ENCODE measurements around the gene RTN4RL2. TPM values are rescaled to one million over a fixed set of nuclear protein-coding genes. Genes with fewer than 3 reads are reported as not detected.

Gene RTN4RL2
- total RNA-seq, 1 donor from 2014 or later = 0.73 TPM

DNA sequence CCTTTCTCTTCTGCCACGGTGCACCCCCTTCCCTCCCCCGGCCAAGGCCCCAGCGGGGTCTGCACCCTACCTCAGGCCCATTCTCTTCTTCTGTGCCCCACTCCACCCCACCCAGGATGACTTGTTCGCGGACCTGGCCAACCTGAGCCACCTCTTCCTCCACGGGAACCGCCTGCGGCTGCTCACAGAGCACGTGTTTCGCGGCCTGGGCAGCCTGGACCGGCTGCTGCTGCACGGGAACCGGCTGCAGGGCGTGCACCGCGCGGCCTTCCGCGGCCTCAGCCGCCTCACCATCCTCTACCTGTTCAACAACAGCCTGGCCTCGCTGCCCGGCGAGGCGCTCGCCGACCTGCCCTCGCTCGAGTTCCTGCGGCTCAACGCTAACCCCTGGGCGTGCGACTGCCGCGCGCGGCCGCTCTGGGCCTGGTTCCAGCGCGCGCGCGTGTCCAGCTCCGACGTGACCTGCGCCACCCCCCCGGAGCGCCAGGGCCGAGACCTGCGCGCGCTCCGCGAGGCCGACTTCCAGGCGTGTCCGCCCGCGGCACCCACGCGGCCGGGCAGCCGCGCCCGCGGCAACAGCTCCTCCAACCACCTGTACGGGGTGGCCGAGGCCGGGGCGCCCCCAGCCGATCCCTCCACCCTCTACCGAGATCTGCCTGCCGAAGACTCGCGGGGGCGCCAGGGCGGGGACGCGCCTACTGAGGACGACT lies 15.9 kb downstream of the RTN4RL2 start:
- intact Hi-C loops (cut with DNase I) = loop anchor here (2.0 kb wide), 1 partner anchor 19 kb away; no protein-coding TSS in a partner anchor
- no peak for DNase-seq (ENCODE audit: low spot score)

DNA sequence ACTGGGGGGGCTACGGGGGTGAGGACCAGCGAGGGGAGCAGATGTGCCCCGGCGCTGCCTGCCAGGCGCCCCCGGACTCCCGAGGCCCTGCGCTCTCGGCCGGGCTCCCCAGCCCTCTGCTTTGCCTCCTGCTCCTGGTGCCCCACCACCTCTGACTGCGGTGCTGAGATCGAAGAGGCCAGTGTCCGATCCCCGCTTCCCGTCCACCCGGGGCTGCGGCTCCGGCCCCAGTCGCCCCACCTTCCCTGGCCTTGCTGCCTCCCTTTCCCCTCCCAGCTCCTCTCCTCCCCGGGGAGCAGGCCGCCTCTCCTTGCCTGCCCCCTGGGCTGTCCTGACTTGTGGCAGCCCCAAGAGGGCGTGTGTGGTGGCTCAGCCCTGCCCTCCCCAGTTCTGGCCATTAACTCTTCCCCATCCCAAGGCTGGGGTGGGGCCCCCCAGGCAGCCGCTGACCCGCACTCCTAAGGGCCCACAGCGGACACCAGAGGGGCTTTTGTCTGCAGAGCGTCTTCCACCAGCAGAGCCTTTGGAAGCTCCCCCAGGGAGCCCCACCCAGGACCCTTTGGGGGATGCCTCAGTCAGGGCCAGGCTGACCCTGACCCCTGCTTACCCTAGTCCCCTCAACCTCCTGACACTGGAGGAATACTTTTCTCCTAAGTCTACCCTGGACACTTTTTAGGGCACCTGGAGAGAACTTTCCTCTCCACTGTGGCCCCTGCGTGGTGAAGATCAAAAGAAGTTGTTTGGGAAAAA lies 16.6 kb downstream of the RTN4RL2 start:
- intact Hi-C loops (cut with DNase I) = loop anchor here (2.0 kb wide), 1 partner anchor 20 kb away; no protein-coding TSS in a partner anchor
- DNase-seq (ENCODE audit: low spot score) = no peak

DNA sequence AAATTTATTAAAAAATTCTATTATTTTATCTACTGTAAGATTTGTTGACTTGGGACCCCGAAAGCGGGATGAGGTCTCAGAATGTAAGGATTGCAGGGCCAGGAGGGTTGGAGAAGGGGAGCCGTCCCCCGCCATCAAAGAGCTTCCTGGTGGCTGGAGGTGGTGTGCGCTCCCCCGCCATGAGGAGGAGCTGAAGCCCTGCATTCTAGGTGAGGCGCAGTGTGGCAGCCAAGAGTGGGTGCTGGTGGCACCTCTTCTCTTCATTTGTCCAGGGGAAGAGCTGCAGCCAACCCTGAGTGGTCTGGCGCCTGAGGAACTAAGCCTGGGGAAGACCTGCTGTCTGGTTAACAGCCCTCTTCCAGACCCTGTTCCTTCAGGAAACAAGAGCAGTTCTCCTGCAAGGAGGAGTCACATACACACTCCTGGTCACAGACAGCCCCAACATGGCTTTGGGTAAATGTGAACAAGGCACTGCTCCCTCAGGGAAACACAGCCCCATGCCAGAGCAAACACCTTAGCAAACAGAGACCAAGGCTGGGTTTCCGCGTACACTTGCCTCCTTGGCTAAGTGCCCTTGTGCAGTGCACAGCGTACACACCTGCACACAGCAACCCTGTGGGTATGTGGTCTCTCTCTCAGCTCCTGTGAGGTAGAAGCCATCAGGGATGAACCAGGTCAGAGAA lies 17.3 kb downstream of the RTN4RL2 start:
- DNase-seq (ENCODE audit: low spot score) = no peak
- intact Hi-C loops (cut with DNase I) = loop anchor here (2.0 kb wide), 1 partner anchor 21 kb away; no protein-coding TSS in a partner anchor

DNA sequence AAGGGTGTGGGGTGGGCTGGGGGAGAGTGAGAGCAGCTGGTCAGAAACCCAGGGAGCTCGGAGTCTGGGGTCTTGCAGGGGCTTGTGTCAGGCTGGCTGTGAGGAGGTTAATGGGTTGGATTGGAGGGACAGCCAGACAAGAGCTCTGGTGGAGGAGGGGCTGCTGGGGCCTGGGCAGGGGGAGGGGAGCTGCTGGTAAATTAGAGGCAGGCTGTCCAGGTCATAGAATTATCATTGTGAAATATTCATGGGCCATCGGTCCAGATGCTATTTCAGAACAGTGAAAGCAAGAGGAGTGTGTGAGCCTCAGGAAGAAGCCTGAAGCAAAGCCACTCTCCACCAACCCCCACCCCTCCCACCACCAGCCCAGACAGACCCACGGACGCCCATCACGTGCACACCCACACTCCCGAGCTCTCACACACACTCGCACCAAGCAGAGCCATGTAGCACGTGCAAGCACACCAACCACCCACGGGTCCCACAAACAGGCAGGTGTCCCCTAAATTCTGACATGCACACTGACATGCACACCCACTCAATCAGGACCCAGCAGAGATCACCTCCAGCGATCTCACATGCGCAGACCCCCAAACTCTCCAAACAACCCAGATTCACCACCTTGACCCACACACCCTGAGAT lies 18.8 kb downstream of the RTN4RL2 start:
- intact Hi-C loops (cut with DNase I) = no loop called here
- DNase-seq (ENCODE audit: low spot score) = no peak

DNA sequence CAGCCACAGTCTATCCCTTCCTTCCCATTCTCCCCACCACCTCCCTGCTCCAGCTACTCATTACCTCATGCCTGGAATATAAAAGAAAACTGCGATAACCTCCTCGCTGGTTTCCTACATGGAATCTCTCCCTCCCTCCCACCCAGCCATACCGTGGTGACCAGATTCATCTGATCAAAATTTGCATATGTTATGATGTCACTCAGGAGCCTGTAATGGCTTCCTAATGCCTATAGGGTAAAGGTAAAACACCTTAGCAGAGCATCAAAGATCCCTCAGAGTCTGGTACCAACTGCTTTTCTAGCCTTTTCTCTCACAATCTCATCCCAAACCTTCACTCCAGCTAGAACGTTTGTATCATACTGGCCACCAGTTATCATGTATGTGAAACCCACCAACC lies 19.6 kb downstream of the RTN4RL2 start:
- no peak for DNase-seq (ENCODE audit: low spot score)
- intact Hi-C loops (cut with DNase I) = loop anchor here (2.0 kb wide), 1 partner anchor 133 kb away; no protein-coding TSS in a partner anchor

DNA sequence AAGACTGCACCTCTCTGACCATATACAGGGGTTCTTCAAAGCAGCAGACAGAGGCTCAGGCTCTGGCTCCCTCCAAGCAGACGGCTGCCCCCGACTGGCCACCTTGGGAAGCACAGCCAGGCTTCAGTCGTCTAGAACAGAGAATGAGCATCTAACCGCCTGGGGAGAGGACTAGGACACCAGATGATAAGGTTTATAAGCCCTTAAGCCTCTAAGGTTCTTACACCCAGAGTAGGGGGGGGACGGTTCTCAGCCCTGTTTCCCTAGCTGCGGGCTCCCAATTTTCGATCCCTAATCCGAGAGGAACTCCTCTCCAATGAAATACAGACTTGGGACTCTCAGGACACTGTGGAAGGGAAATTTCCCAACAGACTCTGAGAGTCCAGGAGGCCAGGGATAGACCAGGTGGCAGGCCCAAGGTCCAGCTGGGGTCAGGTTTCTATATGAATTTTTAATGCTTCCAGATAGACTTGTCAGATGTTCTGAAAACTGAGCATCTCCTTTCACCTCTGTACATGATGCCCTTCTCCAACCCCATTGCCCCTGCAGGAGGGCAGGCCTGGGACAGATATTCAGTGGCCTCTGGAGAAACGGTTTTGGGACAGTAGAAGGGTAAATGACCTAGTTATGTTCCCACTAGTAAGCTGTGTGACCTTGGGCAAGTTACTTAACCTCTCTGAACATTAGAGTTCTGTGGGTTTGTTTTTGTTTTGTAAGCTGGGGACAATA lies 20.2 kb downstream of the RTN4RL2 start:
- intact Hi-C loops (cut with DNase I) = loop anchor here (2.0 kb wide), 1 partner anchor 134 kb away; no protein-coding TSS in a partner anchor
- no peak for DNase-seq (ENCODE audit: low spot score)

DNA sequence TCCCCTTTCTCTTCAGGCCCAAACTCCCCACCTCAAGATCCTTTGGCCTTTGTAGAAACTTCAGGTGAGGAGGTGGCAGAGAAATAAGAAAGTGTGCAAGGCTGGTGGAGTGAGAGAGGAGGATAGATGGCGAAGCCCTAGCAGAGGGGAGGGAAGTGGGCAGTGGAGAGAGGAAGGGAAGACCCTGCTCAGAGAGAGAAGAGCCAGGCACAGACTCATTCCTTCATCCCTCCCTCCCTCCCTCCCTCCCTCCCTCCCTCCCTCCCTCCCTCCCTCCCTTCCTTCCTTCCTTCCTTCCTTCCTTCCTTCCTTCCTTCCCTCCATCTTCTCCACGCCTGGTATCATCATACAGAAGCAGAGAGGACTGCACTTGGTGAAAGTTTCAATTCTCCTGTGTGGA lies 21.0 kb downstream of the RTN4RL2 start:
- intact Hi-C loops (cut with DNase I) = loop anchor here (2.0 kb wide), 1 partner anchor 135 kb away; no protein-coding TSS in a partner anchor
- DNase-seq (ENCODE audit: low spot score) = no peak

DNA sequence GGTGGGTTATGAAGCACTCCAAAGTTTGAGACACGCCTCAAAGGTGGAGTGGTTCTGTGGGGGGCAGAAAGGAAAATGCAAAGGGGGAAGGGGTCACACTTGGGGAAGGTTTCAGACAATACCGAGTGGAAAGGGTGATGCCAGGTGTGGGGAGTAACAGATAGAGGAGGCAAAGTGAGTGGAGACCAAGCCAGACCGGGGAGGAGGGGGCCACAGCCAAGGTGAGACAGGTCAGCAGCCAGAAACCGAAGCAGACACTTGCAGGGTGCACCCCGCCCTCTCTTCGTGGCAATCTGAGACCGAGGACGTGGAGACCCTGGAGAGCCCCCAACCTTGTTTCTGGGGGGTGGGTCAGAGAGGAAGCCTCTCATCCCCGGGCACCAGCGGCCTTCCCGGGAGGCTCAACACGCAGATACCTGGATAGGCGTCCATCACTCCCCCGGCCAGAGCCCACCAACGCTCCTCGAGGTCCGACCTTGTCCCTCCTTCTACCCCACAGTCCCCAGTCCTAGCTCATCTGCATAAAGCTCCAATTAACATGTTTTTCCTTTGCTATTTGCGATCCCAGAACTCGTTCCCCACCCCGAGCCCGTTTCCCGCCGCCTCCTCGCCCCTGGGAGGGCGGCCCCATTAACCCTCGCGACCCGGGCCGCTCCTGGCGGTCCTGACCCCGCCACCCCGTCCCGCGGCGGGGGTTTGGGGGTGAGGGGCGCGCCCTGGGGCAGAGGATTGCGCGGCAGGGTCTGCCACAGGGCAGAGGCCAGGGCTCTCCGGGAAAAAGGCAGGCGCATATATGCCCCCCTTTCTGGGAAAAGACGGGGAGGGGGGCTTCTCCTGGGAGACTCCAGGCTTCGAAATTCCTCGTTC lies 21.8 kb downstream of the RTN4RL2 start:
- no peak for DNase-seq (ENCODE audit: low spot score)
- intact Hi-C loops (cut with DNase I) = loop anchor here (2.0 kb wide), 1 partner anchor 135 kb away; no protein-coding TSS in a partner anchor

DNA sequence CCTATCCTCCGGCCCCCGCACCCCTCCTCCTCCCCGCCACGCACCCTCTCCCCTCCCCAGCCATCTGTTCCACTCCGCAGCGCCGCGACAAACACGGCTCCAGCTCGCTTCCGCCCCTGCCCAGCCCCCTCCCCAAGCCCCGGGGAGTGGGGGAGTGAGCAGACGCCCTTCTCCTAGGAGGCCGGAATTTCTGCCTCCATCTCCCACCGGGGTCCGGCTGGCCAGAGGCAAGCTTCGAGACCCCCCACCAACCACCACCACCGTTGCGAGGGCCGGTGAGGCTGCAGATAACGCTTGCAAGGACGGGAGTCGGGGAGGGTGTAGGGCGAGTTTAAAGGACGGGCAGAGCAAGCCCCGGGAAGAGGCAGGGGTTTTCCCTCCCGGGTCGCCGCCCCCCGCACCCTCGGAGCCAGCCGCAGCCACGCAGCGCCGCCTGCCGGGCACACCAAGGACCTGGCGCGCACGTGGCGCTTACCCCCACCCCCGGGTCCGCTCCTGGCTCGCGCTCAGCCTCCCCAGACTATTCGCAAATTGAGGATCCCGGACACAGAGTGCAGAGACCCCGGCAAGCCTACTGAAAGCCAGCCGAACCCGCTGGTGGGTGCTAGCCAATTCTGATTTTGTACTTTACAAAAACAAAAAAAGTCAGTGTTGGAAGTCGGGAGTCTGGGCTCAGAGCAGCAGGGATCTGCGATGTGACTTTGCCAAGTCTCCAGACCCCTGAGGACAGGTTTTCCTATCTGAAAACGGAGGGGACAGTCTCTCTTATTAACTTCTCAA lies 22.6 kb downstream of the RTN4RL2 start:
- DNase-seq (ENCODE audit: low spot score) = no peak
- intact Hi-C loops (cut with DNase I) = no loop called here

DNA sequence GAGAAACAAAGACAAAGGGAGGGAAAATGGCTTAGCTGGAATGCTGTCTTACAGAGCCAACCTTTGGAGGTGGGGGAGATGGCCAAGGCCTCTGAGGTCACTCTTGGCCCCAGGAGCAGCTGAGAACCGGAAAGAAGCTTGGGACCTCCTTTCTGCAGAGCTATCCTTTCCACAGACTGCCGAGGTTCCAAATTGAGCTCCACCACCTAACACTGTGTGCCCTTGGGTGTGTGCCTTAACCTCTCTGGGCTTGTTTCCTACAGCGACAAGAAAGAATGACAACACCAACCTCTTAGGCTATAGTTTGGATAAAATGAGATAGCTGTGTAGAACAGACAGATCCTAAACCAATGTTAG lies 23.2 kb downstream of the RTN4RL2 start:
- intact Hi-C loops (cut with DNase I) = no loop called here
- no peak for DNase-seq (ENCODE audit: low spot score)

DNA sequence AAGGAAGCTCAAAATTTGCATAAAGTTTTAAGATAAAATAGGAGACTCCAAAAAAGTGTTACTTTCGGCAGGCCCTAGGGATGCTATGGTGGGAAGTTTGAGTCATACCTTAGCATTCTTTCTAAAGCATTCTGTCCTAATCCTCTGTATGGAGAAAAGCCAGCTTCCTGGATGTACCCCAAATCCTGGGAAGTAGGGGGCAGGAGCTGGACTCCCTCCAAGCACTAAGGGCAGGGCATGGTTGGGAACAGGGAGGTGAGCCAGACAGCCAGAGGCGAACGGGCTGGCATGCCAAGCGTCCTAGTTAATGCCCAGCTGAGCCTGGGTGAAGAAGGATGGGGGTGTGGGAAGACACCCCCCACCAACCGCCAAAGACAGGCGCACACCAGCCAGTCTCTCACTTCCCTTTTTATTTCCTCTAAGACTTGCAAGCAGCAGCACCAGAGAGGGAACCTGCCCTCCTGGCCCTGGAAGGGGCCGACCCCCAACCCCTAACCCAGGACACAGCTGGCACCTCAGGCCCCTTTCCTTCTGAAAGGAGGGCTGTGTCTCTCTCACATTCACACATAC lies 23.9 kb downstream of the RTN4RL2 start:
- intact Hi-C loops (cut with DNase I) = no loop called here
- no peak for DNase-seq (ENCODE audit: low spot score)

DNA sequence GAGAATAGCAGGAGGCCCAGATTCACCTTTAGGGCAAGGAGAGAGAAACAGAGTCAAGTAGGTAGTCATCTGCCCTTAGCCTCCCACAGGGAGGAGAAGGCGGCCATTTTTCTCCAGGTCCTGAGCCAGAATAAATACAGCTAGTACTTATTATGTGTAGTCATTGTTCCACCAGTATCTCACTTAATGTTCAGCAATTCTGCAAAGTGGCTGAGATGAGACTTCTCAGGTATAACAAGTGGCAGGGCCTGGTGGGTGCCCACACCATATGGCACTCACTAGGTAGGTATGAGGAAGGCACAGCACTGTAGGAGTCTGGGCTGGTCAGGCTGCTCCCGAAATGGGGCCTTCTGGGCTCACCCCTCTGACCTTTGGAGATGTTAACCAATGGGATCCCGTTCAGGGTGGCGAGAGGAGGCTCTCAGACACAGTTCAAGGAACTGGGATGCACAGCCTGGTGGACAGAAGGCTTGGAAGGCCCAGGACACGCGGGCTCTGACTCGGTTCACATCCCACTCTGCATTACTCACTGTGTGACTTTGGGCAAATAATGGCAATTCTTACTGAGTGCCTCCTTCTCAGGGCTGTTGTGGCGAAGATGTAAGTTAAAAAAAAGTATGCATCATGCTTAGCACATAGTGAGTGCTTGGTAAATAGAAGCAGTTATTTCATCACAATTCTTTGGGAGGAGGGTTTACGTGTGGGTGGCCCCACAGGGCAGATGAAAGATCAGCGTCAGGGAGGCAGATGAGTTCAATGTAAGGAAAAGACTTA lies 25.1 kb downstream of the RTN4RL2 start:
- intact Hi-C loops (cut with DNase I) = no loop called here
- DNase-seq (ENCODE audit: low spot score) = no peak

DNA sequence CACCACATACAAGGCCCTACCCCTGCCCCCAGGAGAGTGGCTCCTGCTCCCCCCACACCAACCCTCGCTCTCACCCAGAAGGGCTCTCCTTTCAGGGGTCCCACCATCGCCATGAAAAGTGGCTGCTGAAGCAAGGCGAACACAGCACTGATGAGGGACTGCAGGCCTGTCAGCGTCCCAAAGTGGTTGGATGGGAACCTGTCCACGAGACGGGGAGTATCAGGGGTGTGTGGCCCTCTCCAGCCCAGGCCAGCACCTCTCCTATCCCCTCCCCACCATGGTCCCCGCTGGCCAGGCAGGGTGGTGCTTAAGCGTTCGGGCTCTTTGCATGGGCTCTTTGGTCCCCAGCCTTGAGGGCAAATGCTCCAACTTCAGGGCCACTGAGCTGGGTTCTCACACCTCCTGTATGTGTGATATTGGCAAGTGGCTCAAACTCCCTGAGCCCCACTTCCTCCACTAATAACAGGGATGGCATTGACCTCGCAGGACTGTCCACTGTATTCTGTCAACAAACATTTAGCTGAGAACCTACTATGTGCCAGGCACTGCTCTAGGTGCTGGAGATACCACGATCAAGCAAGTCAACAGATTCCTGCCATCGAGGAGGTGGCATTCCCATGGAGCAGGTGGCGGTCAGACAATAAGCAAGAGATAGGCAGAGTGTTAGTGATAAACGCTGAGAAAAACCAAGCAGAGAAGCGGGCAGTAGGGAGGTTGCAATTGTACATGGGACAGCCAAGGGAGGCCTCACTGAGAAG lies 26.9 kb downstream of the RTN4RL2 start:
- no peak for DNase-seq (ENCODE audit: low spot score)
- intact Hi-C loops (cut with DNase I) = no loop called here

DNA sequence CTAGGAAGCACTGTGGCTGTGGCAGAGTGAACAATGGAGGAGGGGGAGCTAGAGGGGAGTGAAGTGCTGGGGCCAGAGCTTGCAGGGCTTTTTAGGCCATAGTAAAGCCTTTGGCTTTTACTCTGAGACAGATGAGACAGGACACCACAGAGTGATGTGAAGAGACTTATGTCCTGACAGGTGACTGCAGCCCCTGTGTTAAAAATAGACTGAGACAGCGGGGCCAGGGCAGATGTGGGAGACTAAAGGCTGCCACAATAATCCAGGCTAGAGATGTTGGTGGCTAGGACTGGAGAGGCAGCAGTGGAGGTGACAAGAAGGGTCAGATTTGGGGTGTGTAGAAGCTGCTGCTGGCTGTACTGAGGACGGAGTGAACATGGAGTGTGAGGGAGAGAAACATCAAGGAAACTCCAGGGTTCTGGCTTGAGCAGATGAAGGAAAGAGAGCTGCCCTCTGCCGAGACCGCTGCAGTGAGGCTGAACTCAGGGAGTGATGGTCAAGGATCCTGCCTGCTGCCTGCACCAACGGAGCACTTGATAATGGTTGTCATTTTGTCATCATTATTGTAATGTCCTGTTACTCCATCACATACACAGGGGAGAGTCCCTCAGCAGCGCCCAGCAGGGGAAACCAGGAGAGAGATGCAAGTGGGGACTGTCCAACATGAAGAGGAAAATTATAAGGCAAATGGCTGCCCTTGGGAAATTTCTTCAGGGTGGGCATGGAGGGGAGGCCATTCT lies 27.8 kb downstream of the RTN4RL2 start:
- intact Hi-C loops (cut with DNase I) = no loop called here
- DNase-seq (ENCODE audit: low spot score) = no peak
